Colon (tissue), 2 donors: ENCODE results near the gene CHD1L.
"Not testable (repeated sequence)": the region's sequence is repeated elsewhere in the genome, so short reads cannot be mapped to it uniquely, and the experiment has no call there.

Source experiments
- FAIRE-seq: peaks from 2 replicates; lab custom pipeline; 2012; peaks lifted over from hg19 to GRCh38; lab: Jason Lieb, UNC
- donor health status: control.
- donor health status: control.

The CHD1L gene

DNA sequence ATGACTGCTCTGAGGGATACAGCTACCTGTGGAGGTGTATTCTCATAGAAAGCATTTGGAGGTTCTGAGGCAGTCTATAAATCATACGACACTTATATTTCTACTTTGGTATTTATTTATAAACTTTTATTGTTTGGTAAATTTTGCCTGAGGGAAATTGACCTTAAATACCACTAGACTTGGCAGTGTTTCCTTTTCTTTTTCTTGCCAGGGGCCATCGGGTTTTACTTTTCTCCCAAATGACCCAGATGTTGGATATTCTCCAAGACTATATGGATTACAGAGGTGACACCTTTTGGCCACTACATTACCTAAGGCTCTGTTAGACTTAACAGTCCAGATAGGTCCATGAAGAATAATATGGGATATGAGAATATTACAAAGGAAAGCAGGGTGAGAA, 28.2 kb downstream of the CHD1L start:
- no peak for FAIRE-seq

DNA sequence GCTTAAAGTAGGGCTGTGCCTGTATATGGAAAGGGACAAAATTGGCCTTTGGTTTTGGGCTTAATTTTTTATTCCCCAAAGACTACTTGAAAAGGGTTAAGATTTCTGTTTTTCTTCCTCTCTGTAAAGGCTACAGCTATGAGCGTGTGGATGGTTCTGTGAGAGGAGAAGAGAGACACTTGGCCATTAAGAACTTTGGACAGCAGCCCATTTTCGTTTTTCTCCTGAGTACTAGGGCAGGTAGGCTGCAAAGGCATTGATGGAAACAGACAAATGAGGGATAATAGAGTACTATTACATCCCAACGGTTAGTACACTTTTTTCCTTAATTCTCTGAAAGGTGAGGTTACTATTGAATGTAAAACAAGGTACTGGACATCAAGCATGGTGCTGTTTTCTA, 29.6 kb downstream of the CHD1L start:
- no peak for FAIRE-seq

DNA sequence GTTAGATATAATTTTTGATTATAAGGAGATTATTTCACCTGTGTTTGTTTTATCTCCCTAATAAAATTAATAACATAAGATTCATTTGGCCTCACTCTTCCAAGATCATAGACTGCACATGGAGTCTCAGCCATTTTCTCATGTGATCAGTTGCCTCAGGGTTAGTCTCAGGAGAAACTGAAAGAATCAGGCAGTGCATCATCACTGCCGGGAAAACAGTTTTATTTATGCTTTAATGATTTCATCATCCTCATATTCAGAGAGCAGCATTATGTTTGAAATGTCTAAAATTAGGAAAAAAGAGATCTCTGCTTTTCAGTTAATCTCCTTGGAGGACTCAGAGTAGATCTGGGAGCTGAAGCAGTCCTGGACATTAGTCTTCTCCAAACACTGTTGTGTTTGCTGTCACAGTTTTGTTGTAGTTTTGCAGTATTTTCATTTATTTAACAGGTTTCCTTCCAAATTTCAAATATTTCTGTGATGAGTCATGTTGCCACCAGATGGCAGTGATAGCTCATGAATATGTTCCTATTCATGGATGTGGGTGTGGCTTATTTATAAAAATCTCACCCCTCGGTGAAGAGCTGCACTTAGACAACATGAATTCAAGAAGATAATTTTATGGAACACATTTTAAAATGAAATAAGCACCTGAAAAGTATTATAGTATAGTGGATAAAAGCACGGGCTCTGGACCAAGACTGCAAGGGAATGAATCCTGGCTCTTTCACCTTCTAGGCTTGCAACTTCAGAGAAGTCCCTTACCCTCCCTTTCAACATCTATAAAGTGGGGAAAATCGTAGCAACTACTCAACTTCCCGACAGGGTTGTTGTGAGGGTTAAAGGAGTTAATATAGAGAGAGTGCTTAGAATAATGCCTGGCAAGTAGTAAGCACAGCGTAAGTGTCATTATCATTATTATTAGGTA, 31.2 kb downstream of the CHD1L start:
- FAIRE-seq: peak; percentile 21

DNA sequence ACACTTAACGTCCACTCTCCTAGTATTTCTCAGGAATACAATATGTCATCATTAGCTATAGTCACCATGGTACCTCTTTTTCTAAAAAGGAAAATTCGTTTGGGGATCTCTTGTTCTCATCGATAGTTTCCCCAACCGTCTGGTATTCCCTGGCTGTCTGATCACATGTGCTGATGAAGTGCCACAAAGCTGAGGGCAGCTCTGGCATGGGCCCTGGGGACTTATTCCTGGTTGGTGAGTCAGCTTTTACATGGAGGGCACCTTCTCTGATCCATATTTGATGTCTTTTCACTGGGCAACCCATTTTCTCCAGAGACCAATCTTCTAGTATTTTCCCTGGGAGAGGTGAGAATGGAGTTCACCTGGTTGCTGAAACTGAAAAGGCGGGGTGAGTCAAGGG, 39.5 kb downstream of the CHD1L start:
- no peak for FAIRE-seq

DNA sequence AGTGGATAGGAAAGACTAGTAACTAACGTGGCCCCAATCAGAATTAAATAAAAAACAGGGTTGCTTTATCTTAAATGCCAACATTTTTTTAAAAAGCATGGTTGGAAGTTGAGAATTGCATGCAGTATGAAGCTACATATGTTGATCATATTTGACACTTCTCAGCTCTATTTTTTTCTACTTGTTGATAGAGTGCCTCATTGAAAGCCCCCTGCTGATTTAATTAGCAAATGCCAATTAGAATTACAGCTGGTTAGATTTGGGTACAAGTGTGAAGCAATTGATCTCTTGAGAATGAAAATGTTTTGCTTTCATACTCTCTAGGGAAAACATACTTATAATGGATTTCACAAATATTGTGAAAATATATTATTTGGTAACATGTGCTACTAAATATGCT, 40.5 kb downstream of the CHD1L start:
- FAIRE-seq: no peak

DNA sequence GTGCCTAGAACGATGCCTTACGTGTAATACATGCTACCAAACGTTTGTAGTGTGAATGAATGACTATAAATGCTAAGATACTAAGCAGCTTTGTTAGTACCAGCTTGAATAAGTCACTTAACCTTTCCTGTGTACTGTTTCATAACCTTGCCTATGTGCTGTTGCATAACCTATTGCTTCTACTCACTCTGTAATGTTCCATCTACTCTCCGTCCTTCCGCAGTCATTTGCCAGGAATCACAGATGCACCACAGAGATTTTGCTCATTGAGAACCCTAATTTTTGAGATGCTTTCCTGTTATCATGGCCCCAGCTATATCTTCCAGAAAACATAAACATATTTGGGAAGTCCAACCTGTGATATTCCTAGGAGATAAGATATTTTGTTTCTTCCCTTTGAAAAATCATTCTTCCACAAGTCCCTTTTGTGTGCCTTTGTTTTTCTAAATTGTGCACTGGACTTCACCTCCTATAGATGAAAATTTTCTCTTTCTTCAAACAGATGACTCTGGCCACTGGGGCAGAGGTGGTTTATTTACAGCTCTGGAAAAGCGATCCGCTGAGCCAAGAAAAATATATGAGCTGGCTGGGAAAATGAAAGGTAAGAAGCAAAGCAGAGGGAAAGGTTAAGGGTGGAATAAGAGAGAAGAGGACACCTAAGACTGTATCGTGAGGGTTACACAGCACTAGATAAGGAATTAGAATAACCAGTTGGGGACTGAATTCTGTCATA, 44.8 kb downstream of the CHD1L start:
- FAIRE-seq: no peak

DNA sequence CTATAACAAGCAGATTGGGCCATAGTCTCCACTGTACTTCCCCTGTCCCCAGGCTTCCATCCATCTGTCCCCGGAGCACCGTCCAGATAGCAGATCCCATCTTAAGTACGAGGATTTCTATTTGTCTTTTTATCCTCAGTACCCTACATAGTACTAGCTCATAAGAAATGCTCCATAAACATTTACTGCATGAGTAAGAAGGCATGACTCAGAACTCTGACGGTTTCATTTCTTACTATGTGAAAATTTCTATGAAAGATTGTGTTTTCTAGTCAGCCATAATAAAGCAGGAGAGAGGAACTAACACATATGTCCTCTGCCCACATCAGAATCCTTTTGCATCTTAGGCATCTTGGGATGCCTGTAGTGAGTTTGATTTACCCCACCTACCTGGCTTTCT, 49.5 kb downstream of the CHD1L start:
- FAIRE-seq: no peak

DNA sequence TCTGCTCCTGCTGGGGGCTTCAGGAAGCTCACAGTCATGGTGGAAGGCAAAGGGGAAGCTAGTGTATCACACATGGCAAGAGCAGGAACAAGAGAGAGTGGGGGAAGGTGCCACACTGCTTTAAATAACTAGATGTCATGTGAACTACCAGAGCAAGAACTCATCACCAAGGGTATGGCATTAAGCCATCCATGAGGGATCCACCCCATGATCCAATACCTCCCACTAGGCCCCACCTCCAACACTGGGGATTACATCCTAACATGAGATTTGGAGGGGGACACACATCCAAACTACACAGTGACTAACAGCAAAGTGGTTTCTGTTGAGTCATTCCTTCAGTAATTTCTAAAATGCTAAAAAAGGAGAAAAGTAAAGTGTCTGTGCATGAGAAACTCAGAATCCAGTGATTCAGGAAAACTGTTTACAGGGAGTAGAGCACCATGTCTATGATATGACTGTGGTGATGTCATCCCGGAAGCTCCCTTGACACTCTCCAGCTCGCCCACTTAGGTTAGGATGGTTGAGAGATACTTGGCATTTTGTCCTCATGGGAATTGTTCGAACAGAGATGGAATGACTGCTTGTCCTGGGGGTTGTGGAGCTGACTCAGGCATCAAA, 50.3 kb downstream of the CHD1L start:
- FAIRE-seq: no peak

DNA sequence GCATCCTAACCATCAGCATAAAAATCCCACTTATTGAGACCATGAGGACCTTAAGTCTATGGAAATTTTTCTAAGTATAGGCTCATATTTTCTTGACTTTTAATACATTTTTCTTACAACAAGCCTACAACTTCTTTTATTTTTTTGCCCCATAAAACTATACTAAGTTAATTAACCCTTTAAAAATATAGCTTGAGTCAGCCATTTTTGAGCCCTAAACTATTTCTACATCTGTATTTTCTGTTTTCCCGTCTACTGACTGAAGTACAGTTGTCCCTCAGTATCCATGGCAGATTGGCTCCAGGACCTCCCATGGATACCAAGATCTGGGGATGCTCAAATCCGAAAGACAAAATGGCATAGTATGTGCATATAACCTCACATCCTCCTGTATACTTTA, 55.0 kb downstream of the CHD1L start:
- FAIRE-seq: no peak

DNA sequence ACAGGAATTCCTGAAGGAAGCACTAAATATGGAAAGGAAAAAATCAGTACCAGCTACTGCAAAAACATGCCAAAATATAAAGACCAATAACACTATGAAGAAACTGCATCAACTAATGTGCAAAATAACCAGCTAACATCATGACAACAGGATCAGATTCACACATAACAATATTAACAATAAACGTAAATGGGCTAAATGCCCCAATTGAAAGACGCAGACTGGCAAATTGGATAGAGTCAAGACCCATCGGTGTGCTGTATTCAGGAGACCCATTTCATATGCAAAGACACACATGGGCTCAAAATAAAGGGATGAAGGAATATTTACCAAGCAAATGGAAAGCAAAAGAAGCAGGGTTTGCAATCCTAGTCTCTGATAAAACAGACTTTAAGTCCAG, 63.3 kb downstream of the CHD1L start:
- not testable (repeated sequence) for FAIRE-seq

DNA sequence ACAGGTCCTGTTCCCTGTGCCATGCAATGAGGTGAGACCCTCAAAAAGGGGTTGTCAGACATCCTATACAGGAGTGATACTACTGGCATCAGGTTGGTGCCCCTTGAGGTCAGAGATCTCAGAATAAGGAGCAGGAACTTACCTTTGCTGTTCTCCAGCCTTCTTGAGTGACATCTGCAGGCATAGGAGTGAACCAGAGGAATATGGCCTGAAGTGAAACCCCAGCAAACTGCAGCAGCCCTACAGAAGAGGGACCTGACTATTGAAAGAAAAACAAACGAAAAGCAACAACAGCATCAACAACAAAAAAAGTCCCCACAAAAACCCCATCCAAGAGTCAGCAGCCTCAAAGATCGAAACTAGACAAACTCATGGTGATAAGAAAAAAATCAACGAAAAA, 74.5 kb downstream of the CHD1L start:
- no peak for FAIRE-seq

DNA sequence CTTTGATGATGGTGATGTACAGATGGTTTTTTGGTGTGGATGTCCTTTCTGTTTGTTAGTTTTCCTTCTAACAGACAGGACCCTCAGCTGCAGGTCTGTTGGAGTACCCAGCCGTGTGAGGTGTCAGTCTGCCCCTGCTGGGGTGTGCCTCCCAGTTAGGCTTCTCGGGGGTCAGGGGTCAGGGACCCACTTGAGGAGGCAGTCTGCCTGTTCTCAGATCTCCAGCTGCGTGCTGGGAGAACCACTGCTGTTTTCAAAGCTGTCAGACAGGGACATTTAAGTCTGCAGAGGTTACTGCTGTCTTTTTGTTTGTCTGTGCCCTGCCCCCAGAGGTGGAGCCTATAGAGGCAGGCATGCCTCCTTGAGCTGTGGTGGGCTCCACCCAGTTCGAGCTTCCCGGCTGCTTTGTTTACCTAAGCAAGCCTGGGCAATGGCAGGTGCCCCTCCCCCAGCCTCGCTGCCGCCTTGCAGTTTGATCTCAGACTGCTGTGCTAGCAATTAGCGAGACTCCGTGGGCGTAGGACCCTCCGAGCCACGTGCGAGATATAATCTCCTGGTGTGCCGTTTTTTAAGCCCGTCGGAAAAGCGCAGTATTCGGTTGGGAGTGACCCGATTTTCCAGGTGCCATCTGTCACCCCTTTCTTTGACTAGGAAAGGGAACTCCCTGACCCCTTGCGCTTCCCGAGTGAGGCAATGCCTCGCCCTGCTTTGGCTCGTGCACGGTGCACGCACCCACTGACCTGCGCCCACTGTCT, 84.6 kb downstream of the CHD1L start:
- FAIRE-seq: not testable (repeated sequence)

DNA sequence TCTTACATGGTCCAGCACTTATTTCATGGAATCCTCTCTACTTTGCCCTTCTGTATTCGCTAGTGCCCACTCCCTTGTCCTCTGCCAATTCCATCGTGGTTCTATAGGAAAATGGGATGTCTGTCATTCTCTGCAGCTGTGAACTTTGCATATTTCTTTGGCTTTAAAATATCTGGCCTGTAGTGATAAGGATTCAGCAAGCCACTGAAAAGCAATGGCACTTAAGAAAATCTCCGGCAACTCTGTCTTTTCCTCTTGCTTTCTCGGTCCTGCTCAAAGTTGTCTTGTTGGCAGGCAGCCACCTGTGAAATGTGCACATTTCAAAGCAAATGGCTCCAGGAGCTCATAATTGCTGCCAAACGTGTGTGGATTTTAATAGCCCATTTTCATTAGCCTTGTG, 91.8 kb downstream of the CHD1L start:
- no peak for FAIRE-seq

DNA sequence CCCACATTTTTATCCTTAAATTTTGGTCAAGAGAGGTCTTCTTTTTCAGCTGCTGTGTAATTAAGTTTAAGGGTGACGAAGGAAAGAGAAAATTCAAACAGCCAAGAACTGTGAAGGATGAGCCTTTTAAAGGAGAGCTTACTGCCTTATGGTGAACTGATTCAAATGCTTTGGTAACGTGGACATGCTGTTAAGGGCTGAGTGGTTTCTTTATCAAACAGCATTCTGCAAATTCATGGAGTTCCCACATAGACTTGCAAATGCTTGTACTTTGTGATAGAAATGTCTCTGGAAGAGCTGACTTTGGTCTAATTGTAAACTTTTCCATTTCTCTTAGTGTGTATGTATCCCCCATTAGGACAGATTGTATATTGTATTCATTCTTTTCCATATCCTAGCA, 93.8 kb downstream of the CHD1L start:
- FAIRE-seq: no peak

DNA sequence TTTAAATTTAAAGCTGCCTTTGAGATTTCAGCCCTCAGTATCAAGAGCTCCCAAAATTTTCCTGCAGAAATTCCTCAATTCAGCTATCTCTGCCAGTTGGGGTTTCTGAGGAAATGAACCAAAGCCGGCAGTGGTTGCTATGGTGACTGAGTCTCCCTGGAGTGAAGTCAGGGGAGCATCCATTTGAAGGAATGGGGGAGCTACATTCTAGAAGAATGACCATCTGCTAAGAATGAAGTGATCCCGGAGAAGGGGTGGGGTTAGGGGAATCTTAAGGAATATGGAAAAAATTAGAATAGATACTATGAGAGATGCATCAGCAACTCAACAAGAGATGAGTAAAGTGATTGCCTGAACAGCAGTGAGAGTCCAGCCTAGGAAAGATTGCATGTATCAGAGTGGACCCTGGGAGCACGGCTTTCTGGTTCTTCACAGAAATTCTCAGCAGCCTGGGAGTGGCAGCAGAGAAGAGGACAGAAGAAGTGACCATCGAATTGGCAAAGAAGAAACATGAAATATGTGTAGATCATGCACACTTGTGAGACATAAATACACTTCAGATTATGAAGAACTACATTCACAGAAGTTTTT, 94.7 kb downstream of the CHD1L start:
- no peak for FAIRE-seq

DNA sequence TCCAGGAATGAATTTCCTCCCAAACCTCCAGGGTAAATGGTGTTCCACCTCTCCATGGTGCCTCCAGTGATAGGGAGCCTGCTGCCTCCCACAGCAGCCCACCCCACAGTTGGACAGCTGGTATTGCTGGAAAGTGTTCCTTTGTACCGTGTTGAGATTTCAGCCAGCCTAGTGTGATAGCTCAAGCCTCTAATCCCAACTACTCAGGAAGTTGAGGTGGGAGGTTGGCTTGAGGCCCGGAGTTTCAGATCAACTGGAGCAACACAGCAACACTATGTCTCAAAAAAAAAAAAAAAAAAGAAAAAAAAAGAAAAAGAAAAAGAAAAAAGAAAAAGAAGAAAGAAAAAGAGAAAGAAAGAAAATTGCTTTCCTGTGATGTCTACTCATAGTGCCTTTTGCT, 96.1 kb downstream of the CHD1L start:
- no peak for FAIRE-seq

DNA sequence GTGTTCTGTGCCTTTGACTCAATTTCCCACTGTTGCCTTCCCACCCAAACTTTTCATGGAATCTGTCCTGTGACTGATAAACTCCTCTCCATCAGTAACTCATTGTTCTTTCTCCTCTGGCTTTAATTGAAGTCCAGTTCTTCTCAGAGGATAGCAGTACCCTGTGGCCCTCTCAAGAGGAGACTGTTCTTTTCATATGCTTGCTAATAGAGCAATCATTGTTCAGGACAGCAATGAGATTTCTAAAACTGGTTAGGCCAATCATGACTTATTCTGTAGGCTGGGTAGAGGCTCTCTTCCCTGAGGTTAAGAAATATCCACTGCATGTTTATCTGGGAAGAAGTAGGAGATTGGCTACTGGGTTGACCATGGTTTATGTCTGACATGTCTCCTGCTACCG, 98.8 kb downstream of the CHD1L start:
- FAIRE-seq: no peak
